Measurements from ENCODE around the gene RAD9B. TPM values are rescaled to one million over a fixed set of nuclear protein-coding genes. Genes with fewer than 3 reads are reported as not detected.

Gene RAD9B
- total and polyA plus RNA-seq, 2 of the 13 experiments (the other 11 are each of a cell fraction or from before 2014, with no cell fraction given), result 0.05 to 0.38 TPM

GRCh38 chr12:110453569-110454296 lies 48.4 kb upstream of the RAD9B start (continued):
- TF ChIP-seq SOX13 (IDR thresholded peaks at IDR 0.05) (no peak), SOX13 (CRISPR knock-in tag; conservative IDR thresholded peaks at IDR 0.05 in 1 of 2, IDR thresholded peaks at IDR 0.05 in 1 of 2) (no peak), GATAD2A (CRISPR knock-in tag; IDR thresholded peaks at IDR 0.05) (0 out of 2 replicates have a peak, but pooled peaks have one; percentile 21), TFDP1 (CRISPR knock-in tag; IDR thresholded peaks at IDR 0.05; ENCODE audit: borderline replicate concordance) (no peak), ATF1 (CRISPR knock-in tag; IDR thresholded peaks at IDR 0.05) (peak; percentile 16; the same call in 1 of the 2 replicates), ONECUT2 (CRISPR knock-in tag; IDR thresholded peaks at IDR 0.05) (peak; percentile 40), RNF2 (conservative IDR thresholded peaks at IDR 0.05; ENCODE audit: low read depth) (no peak), ARID4A (CRISPR knock-in tag; IDR thresholded peaks at IDR 0.05; ENCODE audit: borderline replicate concordance) (peak; percentile 22; the same call in 1 of the 2 replicates), HDAC1 (CRISPR knock-in tag; IDR thresholded peaks at IDR 0.05) (peak; percentile 38; the same call in 1 of the 2 replicates), TRIM22 (IDR thresholded peaks at IDR 0.05) (no peak), SOX6 (IDR thresholded peaks at IDR 0.05) (no peak), SOX6 (CRISPR knock-in tag; IDR thresholded peaks at IDR 0.05) (peak; percentile 34; the same call in 1 of the 2 replicates), IKZF5 (CRISPR knock-in tag; IDR thresholded peaks at IDR 0.05) (no peak), LCORL (IDR thresholded peaks at IDR 0.05) (no peak), LCORL (CRISPR knock-in tag; IDR thresholded peaks at IDR 0.05) (0 out of 2 replicates have a peak, but pooled peaks have one; percentile 15)
- TF ChIP-seq, protein P1, sequence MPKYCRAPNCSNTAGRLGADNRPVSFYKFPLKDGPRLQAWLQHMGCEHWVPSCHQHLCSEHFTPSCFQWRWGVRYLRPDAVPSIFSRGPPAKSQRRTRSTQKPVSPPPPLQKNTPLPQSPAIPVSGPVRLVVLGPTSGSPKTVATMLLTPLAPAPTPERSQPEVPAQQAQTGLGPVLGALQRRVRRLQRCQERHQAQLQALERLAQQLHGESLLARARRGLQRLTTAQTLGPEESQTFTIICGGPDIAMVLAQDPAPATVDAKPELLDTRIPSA (CRISPR knock-in tag; IDR thresholded peaks at IDR 0.05; ENCODE audit: borderline replicate concordance), result no peak
- TF ChIP-seq, protein P2, sequence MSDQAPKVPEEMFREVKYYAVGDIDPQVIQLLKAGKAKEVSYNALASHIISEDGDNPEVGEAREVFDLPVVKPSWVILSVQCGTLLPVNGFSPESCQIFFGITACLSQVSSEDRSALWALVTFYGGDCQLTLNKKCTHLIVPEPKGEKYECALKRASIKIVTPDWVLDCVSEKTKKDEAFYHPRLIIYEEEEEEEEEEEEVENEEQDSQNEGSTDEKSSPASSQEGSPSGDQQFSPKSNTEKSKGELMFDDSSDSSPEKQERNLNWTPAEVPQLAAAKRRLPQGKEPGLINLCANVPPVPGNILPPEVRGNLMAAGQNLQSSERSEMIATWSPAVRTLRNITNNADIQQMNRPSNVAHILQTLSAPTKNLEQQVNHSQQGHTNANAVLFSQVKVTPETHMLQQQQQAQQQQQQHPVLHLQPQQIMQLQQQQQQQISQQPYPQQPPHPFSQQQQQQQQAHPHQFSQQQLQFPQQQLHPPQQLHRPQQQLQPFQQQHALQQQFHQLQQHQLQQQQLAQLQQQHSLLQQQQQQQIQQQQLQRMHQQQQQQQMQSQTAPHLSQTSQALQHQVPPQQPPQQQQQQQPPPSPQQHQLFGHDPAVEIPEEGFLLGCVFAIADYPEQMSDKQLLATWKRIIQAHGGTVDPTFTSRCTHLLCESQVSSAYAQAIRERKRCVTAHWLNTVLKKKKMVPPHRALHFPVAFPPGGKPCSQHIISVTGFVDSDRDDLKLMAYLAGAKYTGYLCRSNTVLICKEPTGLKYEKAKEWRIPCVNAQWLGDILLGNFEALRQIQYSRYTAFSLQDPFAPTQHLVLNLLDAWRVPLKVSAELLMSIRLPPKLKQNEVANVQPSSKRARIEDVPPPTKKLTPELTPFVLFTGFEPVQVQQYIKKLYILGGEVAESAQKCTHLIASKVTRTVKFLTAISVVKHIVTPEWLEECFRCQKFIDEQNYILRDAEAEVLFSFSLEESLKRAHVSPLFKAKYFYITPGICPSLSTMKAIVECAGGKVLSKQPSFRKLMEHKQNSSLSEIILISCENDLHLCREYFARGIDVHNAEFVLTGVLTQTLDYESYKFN (CRISPR knock-in tag; conservative IDR thresholded peaks at IDR 0.05), result peak; percentile 87

All from HepG2 (cell line).